ENCODE measurements around the gene RPL23. TPM values are rescaled to one million over a fixed set of nuclear protein-coding genes. Genes with fewer than 3 reads are reported as not detected.

The RPL23 gene
- total RNA-seq, result 758 and 872 TPM in 2 replicates
- polyA plus RNA-seq (2012), result 1,420 TPM

DNA sequence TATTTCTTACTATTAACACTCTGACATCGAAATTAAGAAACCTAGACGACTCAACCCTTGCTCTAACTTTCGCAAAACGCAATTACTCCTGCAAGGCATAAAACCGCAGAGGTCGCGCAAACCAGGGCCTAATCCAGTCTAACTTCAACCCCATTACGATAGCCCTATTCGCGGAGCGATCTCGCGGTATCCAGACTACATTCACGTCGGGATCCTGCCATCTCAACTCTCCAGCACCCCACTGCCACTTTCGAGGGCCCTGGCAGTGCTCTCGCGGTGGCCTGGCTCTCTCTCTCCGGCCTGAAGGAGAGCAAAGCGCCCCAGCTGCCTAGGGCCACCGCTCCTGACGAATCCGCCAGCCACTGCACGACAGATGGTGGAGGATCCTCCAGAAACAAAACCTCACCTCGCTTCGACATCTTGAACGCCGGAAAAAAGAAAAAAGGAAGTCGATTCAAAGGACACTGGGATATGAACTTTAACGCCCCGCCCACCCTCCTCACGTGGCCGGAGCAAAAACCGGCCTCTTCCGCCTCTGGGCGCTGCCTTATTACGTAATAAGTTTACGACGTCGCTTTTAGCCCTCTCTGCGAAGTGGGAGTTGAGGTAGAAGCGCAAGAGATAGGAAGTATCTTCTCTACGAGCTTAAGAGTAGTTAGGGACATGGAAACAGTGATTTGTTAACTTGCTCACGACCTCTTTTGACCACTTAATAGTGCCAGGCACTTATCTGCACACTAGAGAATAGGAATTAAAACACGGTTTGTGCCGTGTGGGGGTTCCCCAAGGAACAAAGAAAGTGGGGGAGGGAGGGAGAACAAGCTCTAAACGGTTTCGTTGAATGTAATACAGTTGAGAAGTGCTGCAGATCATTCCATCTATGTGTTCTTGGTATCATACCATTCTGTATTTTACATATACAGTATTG is at the start of gene RPL23:
Gene RPL23 (minus strand): TSS at position 430 of the 928 bp plus-strand sequence. CDS start 11 bp downstream, at position 419.
- peak; percentile 98 for DNase-seq (ENCODE audit: low read depth)

DNA sequence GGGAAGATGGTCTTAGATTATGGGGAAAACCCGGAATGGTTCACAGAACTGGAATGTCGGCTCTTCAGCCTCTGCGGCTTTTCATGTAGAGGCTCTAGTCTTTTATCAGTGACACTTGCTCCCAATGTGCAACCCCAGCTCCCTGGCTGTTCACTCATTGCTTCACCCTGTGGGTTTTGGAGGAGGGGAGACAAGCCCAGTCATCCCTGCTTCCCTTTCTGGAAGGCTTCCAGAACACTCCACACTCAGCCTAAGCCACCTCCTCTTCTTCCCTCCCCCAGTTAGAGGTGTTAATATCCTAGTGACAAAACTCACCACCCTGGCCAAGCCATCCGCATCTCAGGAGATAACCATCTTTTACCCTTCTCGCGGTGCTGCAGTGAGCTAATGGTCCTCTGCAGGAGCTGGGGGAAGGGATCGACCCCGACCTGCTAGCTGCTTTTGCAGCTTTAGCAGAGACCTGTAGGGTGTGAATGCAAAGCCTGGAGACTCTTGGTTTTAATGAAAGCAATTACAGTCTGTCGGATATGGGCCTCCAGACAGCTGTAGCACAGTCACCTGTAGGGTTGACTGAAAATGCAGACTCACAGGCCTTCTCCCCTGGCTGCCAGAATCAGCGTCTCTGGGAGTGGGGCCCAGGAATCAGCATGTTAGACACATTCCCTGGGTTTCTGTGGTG is 47.6 kb upstream of the RPL23 start:
- DNase-seq (ENCODE audit: low read depth), result peak; percentile 98

DNA sequence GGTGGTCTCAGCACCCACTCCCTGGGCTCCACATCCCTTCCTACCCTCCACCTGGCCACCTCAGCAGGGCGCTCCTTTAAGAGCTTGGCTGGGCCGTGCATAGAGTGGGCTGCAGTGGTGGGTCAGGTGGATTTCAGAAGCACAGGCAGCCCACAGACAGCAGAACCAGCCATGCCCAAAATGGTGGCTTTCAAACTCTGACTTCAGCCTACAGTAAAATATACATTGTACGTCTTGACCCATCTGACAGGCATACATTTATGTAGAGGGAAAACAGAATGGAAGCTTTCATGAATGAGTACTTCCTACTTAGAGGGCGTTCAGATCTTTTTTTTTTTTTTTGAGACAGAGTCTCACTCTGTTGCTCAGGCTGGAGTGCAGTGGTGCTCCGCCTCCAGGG is 45.9 kb upstream of the RPL23 start:
- no peak for DNase-seq (ENCODE audit: low read depth)

DNA sequence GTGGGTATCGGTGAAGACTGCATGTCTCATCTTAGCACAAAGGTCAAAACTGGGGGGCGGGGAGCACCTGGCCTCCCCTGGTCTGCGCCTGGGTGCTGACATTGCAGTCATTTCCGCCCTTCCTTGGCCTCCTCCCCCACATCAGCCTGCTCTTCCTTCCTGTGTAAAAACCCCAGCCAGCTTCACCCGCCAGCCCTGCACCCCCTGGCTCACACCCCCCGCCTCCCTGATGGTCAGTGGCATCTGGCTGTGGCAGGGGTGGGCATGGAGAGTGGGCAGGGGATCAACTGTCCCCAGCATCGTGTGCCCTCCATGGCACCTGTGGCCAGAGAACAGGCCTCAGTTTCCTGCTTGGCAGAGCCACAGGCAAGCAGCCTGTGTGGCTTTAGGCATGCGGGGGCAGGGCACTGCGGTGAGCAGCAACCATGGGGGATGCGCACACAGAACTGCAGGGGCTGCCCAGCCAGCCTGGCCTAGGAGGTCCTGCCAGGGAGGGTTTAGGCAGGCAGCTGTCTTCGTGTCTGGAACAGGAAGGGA is 45.4 kb upstream of the RPL23 start:
- DNase-seq (ENCODE audit: low read depth), result peak; percentile 97

DNA sequence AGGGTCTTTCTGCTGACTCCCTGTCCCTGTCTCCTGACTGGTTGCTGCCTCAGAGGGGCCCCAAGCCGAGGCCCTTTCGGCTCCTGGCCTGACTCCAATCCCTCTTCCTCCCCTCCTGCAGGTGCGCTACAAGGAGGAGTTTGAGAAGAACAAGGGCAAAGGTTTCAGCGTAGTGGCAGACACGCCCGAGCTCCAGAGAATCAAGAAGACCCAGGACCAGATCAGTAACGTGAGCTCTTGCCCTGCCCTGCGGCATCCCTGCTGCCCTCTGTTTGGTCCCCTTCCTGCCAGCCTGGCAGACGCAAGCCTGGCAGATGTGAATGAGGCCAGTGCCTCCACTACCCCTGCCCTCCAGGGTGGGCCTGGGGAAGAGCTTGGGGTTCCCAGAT is 44.8 kb upstream of the RPL23 start:
- peak; percentile 62 for DNase-seq (ENCODE audit: low read depth)

DNA sequence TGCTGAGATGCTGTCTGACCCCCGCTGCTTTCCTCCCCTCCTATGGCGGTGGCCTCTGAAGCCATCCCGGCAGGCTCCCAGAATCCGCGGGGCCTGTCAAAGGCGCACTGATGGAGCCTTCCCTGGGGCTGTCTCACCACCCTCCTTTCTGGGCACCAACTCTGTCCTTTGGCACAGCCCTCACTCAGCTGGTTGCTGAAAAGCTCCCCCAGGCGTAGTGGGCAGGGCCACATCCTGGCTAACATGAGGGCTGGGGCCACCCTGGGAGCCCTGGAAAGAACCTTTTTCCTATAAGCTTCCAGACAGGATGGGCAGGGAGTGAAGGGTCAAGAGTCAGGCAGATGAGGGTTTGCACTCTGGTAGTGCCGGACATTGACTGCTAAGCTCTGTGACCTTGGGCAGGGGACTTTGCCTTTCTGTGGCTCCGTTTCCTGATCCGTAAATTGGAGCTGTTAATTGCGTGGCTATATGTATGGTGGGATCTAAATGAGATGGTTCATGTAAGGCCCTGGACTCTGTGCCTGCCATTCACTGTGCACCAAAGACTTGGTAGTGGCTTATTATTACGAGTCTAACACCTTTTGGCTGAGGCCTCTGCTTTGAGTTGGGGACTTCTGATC is 44.3 kb upstream of the RPL23 start:
- DNase-seq (ENCODE audit: low read depth), result no peak

DNA sequence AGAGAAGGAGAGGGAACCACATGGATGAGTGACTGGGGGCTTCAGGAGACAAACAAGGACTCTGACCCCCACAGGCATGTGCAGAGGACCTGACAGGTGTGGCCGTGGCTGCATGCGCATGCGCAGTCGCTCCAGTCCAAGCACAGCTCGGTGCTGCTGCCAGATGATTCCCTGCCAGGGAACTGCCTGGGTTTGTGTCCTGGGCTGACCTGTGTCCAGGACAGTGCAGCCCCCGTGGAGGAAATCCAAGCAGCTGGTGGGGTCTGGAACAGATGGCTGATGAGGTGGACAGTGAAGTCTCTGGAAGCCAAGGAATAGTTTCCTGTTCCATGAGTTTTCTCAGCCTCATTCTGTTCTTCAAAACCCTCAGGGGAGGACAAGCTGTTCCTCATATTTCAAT is 43.7 kb upstream of the RPL23 start:
- peak; percentile 95 for DNase-seq (ENCODE audit: low read depth)

DNA sequence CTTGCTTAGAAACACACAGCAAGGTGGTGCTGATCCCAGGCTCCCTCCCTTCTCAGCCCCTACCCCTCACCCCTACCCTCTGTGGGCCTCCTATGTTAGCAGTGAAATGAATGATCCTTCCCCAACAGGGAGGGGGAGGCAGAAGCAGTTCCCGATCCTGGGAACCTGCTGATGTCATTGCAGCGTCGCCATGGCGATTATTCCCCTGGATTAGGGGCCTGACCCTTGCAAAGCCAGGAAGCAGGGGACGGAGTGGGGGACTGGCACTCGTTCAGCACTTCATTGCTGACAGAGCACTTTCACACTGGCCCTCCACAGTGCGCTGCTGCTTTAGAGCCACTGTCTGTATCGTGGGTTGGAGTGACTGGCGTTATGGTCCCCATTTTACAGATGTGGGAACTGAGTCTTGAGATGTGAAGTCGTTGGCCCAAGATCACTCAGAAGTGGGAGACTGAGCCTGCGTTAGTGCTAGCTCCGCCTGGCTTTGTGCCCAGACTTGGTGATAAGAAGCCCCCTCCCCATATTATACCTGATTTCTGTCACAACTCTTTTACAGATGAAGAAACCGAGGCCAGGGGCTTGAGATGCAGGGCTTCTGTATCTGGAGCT is 42.9 kb upstream of the RPL23 start:
- DNase-seq (ENCODE audit: low read depth), result no peak

DNA sequence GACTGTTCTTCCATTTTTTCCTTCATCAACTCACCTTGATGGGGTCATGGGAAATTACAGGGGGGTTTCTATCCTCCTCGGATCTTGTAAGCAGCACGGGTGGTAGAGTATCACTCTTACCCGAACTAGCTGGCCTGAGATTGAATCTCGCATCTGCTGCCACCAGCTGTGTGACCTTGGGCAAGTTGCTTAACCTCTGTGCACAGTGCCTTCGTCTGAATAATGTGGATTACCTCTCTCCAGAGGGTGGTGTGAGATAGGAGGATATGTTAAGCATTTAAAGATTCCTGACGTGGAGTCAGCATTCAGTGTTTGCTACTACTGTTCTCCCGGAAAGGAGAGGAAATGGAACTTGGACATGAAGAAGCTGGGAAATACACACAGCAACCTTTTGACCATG is 40.8 kb upstream of the RPL23 start:
- DNase-seq (ENCODE audit: low read depth), result no peak

DNA sequence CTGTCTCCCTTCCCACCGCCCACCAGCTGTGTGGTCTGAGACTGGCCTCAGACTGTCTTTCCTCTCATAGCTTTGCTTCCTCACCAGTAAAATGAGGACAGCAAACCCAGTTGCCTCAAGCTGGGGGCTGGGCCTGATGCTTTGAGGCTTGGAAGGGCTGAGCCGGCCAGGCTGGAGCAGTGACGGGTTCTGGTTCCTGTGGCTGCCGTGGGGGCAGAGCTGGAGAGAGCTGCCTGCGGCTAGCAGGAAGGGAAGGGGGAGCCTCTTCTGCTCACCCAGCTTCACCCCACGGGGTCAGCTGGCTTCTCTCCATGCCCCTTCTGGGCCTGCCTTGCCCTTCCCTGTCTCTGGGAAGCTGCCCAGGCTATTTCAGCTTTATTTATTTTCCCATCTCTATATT is 40.1 kb upstream of the RPL23 start:
- DNase-seq (ENCODE audit: low read depth), result peak; percentile 94

DNA sequence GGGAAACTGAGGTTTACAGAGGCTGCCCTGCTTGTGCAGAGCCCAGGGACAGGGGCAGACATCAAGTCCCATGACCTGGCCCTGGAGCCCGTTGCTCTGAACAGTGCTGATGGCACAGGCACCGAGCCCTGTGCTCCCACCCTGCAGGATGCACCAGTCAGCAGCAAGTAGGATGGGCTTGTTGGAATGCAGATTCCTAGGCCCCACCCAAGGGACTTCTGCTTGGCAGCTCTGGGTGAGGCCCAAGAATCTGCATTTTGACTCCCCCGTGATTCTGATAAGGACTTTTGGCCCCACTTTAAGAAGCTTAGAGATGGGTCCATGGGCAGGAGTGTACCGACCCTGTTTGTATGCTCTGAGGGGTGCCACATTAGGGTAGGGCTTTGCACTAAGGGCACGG is 39.6 kb upstream of the RPL23 start:
- no peak for DNase-seq (ENCODE audit: low read depth)

DNA sequence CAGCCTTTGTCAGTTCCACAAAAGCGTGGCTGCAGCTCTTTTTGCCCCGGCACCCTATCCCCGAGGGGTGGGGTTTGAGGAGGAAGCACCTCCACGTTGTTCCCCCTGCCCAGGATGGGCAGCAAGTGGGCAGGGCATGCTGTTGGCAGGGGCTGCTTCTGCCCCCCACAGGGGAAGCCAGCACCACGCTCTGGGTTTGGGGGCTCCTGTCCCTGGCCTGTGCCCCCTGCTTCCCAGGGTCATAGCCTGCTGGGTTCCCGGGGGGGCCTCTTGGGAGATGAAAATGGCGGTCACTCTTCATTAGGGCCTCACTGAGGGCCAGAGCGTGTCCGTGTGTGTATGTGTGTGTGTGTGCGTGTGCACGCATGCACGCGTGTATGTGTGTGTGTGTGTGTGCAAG is 39.1 kb upstream of the RPL23 start:
- no peak for DNase-seq (ENCODE audit: low read depth)

DNA sequence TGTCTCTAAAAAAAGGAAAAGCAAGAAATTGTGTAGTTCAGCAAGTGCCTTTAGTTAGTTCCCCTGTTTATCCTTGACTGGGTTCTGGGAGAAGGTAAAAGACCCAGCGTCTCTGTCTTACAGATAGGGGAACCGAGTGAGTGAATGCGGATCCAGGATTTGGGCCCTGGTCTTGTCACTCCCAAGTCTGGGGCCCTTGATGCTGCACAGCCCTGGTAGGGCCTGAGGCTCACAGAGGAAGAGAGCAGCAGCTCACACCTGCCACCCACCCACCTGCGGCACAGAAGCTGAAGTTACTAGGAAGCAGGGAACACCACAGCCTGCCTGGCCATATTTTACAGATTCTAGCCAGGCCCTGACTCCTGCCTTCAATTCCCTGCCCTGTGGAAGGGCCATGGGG is 38.6 kb upstream of the RPL23 start:
- no peak for DNase-seq (ENCODE audit: low read depth)

DNA sequence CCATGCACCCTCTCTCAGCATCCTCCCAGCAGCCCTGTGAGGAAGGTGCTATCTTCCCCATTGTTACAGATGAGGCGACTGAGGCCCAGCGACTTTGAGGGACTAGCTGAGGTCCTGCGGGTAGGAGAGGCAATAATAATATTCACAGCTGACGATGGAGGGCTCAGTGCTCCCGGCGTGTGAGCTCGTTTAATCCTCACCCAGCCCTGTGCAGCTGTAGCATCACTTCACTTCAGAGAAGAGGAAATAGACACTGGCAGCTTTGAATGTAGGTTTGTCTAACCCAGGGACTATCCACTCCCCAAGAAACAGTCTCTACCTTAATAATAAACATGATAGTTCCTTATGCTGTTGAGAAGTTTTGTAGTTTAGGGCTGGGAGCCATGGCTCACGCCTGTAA is 37.9 kb upstream of the RPL23 start:
- DNase-seq (ENCODE audit: low read depth), result no peak

DNA sequence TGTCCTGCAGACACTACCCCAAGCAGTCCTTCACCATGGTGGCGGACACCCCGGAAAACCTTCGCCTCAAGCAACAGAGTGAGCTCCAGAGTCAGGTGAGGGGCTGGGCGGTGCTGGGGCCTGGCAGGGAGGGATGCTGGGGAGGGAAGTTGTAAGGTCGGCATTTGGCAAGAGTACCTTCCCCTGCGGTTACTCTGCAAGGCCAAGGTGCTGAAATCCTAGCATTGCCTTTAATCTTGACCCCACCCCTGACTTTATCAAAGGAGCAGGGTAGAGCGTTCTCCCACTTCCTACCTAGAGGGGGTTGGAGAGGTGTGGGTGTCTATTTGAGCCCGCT is 36.9 kb upstream of the RPL23 start:
- no peak for DNase-seq (ENCODE audit: low read depth)

DNA sequence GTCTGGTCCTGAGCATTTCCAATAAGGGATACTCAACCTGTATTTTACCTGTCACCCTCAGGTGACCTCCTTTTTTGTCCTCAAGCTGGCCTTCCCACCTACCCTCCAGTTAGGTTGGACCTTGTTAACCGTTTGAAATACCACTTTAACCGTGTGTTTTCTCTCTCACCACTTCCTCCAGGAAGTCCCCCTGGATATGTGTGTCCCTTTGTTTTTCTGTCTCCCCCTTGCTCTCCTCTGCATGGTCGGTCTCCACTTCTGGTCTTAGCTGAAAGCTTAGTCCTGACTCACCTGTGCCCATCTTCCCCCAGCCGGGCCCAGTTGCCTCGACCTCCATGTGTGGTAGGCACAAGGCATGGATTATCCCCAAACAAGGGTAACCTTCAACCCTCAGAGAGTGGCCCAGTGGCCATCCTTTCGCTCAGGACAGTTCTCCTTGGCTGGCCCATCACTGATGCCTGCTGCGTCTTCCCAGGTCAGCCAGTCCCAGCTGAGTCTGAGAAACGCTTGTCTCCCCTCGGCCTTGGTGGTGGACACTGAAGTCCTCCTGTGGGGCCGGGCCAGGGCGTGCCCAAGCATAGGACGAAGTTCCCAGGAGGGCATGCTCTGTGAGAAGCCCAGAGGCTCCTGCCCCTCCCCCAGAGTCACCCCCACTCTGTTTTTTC is 36.4 kb upstream of the RPL23 start:
- DNase-seq (ENCODE audit: low read depth), result no peak

DNA sequence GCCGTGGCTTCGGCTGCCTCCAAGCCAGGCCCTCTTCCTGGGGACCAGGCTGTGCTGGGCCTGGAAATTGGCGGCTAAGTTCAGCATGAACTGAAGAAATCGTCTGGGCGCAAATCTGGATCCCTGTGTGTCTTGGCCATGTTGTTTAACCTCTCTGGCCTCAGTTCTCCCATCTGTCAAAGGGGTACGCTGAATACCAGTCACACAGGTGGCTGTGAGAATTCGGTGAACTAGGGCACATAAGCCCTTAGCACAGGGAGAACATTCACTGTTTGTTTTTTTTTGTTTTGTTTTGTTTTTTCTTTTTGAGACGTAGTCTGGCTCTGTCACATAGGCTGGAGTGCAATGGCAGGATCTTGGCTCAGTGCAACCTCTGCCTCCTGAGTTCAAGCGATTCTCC is 35.3 kb upstream of the RPL23 start:
- no peak for DNase-seq (ENCODE audit: low read depth)

DNA sequence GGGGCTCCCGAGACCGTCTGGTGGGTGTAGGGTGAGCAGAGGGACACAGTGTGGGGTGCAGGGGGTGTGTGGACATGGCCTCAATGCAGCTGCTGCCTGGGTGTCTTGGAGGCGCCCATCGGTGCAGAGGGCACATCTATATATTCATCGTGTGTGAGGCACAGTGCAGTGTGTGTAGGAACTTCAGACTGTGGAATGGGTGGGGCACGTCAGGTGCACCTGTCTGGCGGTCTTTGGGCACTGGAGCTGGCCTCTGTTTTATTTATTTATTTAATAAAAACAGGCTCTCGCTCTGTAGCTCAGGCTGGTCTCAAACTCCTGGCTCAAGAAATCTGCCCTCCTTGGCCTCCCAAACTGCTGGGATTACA is 33.1 kb upstream of the RPL23 start:
- no peak for DNase-seq (ENCODE audit: low read depth)

DNA sequence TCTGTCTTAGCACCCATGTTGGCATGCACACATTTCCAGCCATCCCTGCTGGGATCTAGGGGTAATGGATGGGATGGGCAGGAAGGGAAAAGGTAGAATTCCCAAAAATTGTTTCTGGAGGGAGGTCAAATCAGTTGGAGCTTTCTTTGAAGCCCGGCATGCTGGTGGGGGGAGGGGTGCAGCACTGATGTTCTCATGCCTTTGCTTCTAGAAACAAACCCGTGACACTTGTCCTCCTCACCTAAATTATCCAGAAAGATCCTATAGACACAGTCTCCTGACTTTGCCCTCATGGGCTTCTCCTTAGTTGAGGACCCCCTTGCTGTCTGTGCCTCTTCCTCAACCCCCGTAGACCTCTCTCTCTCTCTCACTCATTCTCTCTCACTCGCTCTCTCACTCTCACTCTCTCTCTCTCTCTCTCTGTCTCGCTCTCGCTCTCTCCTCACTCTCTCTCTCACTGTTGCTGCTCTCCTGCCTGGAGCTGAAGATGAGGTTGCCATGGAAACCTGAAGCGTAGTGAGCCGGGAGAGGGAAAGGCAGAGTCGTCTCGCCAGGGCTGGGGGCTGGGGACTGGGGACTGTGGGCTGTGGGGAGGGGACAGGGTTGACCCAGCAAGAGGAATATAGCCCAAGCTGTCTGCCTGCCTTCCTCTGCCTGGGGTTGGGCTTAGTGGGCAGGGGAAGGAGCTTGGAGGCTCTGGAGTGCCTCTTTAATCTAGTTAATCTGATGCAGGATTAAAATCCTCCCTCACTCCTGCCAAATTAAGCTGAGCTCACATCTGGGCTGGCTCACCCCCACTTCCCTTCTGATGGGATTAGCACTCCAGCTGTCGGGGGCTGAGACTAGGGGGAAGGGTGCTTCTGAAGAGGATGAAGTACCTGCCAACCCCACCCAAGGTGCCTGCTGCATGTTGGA is 32.5 kb upstream of the RPL23 start:
- DNase-seq (ENCODE audit: low read depth), result no peak
